Measurements from ENCODE around the gene COQ10B. TPM values are rescaled to one million over a fixed set of nuclear protein-coding genes. Genes with fewer than 3 reads are reported as not detected.
"Not testable (repeated sequence)": the region's sequence is repeated elsewhere in the genome, so short reads cannot be mapped to it uniquely, and the experiment has no call there.

The COQ10B gene
- total and polyA plus RNA-seq, 8 donors, result 11.7 to 28.3 (median 14.7) TPM

GRCh38 chr2:197427986-197428385, 25.4 kb upstream of the COQ10B start:
- no peak for DNase-seq
- Histone ChIP-seq H3K36me3 (peaks cover 0 to 25% of the 10 kb centered on the region in 2 donors), H3K27me3 (no peaks in the 10 kb centered on the region), H3K4me1 (peaks cover 21 to 100% of the 10 kb centered on the region in 2 donors), H3K9me3 (no peaks in the 10 kb centered on the region), H3K4me3 (no peak overlapping the region), H3K27ac (no peak overlapping the region)
- intact Hi-C loops (cut with DNase I), result no loop called here
- no peak for ATAC-seq
- TF ChIP-seq CTCF (IDR thresholded peaks at IDR 0.05), result no peak

- Histone ChIP-seq H3K27me3 (no peaks in the 10 kb centered on the region), H3K27ac (no peak overlapping the region), H3K36me3 (peaks cover 0 to 15% of the 10 kb centered on the region in 2 donors), H3K4me3 (peak overlapping the region in 1 of 2 donors; percentile 7), H3K9me3 (no peaks in the 10 kb centered on the region), H3K4me1 (peaks cover 20 to 80% of the 10 kb centered on the region in 2 donors)
- intact Hi-C loops (cut with DNase I), result no loop called here
- TF ChIP-seq CTCF (IDR thresholded peaks at IDR 0.05), result no peak
- DNase-seq, result no peak
- ATAC-seq, result no peak
Measured at GRCh38 chr2:197431858-197432257, 21.5 kb upstream of the COQ10B start.

GRCh38 chr2:197432527-197432926, 20.8 kb upstream of the COQ10B start:
- H3K27ac ChIP-seq; intact Hi-C loops (cut with DNase I); ATAC-seq; H3K27me3 ChIP-seq; H3K9me3 ChIP-seq; DNase-seq: not testable (repeated sequence)
- Histone ChIP-seq H3K36me3 (peaks cover 0 to 15% of the 10 kb centered on the region in 2 donors), H3K4me1 (peaks cover 20 to 73% of the 10 kb centered on the region in 2 donors), H3K4me3 (peak overlapping the region in 1 of 2 donors; percentile 84)

- no peak for DNase-seq
- intact Hi-C loops (cut with DNase I), result no loop called here
Measured at GRCh38 chr2:197433780-197434438, 19.4 kb upstream of the COQ10B start.

GRCh38 chr2:197434541-197435513, 18.5 kb upstream of the COQ10B start, which contains the start of gene SF3B1:
SF3B1 (minus strand) TSS chr2:197435028; CDS start chr2:197434999, 29 bp downstream.
- peak within 1 kb of the TSS; percentile 97 to 98 for H3K27ac ChIP-seq
- peak; percentile 98 for ATAC-seq
- no peak for TF ChIP-seq CTCF (IDR thresholded peaks at IDR 0.05)
- peak; percentile 98 to 99 (median 99) for DNase-seq
- no peaks in the 10 kb centered on the region for H3K27me3 ChIP-seq
- H3K4me3 ChIP-seq, result peak within 1 kb of the TSS; percentile 70 to 84
- intact Hi-C loops (cut with DNase I), result no loop called here
- peaks cover 20 to 50% of the 10 kb centered on the region in 2 donors for H3K4me1 ChIP-seq
- H3K9me3 ChIP-seq, result no peaks in the 10 kb centered on the region
- no peaks in the 10 kb centered on the region for H3K36me3 ChIP-seq

More at GRCh38 chr2:197433780-197434438, 19.4 kb upstream of the COQ10B start:
- no peak for ATAC-seq
- Histone ChIP-seq H3K27ac (peak overlapping the region; percentile 97 to 98), H3K27me3 (no peaks in the 10 kb centered on the region), H3K4me1 (peaks cover 20 to 60% of the 10 kb centered on the region in 2 donors), H3K4me3 (peak overlapping the region; percentile 70 to 84), H3K36me3 (peaks cover 0 to 9% of the 10 kb centered on the region in 2 donors), H3K9me3 (no peaks in the 10 kb centered on the region)
- no peak for TF ChIP-seq CTCF (IDR thresholded peaks at IDR 0.05)
